Iris pigment epithelial cell (primary cell): ENCODE data around the gene SPPL2C.

Experiments used
- DNase-seq: peaks from one replicate; pipeline ENCODE4 v3.0.0-alpha.2; 2011; ENCODE audit warnings: low read depth

The SPPL2C gene

DNA sequence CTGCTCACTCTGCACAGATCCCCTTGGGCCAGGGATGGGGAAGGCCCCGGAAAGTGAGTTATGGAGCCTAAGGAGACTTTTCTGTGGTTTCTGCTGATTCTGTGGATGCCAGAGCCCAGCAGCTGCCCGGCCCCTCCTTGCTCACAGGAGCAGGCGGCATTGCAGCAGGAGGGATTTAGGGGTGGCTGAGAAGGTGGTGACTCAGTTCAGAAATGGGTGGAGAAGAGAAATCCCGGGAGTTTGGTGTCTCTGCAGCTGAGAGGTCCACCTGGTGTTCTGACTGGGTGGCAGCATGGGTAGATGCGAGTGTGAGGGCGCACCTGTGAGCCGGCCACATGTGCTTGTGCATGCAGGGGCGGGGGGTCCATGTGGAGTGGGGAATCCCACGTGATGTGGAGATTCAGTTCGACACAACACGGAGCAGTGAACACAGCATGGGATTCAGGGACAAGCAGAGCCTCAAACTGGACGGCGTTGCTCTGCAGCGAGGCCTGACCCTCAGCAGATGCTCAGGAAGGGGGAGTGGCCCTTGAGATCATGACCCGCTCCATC lies 16.0 kb upstream of the SPPL2C start:
- DNase-seq: peak; percentile 43

DNA sequence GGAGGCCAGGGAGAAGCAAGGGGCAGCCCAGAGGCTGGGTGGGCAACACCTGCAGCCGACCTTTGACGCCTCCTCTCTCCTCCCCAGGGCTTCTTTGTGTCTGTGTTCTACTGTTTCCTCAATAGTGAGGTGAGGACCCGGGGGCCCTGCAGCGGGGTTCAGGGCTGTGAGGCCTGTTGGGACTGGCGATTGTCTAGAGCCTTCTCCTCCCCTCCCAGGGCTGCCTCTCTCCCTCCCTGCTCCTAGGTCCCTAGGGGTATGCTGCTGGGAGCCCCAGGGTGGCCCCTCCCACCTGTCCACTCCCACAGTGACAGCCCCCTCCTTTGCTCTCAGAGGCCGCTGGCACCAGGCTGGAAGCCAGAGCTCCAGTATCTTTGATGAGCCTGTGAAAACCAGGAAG lies 10.8 kb upstream of the SPPL2C start:
- DNase-seq: no peak

DNA sequence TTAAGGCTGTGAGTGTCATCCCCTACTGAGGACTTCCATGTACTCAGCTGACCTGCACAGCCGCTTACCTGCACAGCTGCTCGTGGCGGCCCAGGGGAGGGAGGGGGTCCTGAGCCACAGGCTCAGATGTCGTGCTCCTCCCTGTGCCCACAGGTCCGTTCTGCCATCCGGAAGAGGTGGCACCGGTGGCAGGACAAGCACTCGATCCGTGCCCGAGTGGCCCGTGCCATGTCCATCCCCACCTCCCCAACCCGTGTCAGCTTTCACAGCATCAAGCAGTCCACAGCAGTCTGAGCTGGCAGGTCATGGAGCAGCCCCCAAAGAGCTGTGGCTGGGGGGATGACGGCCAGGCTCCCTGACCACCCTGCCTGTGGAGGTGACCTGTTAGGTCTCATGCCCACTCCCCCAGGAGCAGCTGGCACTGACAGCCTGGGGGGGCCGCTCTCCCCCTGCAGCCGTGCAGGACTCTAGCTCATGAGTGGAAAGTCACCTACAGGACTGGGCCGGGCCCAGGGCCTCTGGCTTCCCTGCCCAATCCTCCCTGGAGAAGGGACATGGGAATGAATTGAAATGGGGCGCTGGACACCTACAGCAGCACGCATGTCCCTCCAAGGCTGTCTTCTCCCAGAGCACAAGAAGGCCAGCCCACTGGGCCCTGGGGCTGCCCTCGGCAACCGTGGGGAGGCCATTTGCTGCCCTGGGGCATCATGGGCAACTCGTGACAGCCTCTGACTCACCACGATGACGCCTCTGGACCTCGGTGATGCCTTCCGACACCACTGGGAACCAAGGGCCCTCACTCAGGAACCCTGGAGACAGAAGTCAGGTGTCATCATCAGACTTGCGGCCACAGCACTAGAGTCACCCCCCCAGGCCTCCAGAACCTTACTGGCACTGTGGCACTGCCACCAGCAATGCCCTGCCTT lies 9.9 kb upstream of the SPPL2C start:
- no peak for DNase-seq

DNA sequence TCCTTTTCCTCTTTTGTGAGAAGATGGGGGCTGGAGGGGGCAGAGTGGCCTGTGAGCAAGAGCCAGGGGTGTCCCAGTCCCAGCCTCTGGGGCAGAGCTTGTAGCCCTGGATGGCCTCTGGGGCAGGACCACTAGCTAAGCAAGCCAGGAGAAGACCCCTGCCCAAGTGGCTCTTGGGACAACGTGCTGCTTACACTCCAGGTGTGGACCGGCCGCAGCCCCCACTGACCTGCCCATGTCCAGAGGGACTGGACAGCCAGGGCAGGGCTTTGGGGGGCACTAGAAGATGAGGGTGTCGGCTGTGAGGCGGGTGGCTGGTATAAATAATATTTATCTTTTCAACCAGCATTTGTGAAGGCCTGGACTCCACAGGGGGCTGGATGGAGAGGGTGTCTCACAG lies 9.2 kb upstream of the SPPL2C start:
- DNase-seq: no peak

DNA sequence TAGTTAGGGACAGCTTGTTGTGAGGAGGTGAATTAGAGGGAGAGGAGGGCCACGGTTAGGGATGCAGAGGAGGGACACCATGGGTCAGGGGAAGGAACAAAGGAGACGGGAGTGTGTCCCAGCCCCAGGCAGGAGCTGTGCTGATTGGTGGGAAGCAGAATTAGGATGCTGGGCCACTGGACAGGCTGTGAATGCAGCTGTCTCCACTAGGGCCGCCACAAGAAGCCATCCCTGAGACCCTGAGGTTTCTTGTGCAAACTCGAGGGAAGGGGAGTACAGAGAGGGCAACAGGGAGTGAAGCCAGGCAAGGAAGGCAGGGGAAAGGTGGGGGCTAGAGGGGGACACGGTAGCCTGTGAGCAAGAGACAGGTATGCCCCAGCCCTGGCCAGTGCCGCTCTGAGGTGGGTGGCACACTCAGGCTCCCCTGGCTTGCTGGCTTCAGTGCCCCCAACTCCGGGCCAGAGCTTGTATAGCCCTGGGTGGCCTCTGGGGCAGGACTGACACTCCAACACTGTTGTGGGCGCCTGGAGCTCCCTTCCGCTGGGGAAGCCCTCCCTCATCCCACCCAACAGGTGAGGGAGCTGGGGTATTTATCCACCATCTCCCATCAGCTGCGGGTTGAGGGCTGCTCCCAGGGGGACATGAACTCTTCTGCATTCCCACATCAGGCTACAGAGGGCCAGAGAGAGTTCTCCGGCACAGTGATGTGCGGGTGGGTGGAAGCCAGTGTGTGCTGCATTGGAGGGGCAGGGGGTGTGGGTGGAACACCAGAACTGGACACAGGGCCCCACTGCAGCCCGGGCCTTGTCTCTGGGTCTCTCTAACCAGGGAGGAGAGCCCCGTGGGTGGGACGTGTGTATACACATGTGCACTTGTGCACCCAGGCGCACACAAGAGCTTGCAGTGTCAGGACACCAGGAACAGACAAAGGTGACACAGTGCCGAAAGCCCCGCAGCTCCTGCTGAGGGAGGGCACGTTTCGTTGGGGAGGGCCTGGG lies 8.3 kb upstream of the SPPL2C start:
- DNase-seq: no peak

DNA sequence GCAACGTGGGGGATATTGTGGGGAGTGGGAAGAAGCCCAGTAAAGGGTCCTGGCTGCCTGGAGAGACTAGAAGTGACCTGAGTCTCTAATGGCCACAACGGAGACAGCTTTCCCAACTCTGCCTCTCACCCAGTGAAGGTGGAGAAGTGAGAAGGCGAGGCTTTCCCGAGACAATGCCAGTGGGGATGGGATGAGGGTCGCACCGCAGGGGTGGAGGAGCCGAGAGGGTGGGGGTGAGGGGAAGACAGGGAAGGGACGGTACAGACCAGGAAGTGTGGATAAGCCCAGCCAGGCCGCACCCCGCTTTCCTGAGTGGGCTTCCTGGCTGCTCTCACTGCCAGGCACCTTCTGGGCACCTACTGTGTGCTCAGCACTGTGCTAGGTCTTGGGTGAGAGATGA lies 7.5 kb upstream of the SPPL2C start:
- no peak for DNase-seq

DNA sequence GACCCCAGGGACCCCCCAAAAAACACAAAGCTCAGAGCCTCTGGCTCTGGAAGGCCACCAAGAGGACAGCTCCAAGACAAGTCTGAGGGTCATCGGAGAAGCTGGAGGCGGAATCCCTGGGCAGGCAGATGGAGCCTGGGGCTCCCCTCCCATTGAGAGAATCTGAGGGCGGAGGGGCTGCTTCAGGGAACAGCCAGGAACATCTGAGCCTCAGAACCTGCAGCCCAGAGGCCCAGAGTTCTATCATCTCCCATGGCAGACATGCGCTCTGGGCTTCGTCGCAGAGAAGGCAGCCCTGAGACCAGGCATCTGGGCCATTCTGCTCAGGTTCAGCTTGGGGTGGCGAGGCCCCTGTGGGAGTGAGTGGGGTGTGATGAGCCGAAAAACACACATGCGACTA lies 7.1 kb upstream of the SPPL2C start:
- no peak for DNase-seq

DNA sequence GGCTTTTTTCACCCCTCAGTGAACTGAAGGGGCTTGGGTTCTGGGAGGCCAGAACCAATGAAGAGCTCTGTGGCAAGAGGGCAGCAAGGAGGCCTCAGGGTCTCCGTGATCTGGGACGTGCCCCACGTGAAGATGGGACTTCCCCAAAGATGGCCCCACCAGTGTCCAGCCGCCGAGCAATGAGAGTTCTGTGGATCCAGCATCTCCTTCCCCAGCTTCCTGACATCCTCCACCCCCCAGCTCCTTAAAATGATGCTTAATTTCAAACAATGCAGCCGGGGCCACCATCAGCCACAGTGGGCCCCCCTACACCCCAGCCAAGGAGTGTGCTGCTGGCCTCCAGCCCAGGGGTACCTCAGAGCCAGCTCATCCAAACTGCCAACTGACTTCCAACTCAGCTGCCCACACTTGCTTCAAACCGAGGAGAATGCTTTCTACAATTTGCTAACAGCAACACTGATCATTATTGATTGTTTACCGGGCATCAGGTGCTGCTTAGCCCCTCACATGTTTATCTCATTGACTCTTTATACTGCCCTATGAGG lies 5.9 kb upstream of the SPPL2C start:
- no peak for DNase-seq

DNA sequence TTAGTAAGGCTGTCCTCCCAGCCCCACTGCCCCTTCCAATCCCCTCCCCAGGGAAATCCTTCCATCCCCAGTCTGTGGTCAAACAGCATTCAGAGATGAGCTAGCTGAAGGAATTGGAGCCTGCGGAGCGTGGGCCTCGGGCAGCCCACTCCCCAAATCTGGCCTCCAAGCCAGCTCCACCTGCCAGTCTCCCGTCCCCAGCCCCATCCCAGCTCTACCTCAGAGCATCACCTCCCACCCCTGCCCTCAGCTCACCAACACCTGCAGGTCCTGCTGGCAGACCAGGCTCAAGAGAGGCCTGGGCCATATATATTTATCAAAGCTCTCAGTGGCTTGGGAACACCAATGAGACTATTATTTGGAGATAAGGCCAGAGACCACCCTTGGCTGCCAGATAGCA lies 5.2 kb upstream of the SPPL2C start:
- no peak for DNase-seq

DNA sequence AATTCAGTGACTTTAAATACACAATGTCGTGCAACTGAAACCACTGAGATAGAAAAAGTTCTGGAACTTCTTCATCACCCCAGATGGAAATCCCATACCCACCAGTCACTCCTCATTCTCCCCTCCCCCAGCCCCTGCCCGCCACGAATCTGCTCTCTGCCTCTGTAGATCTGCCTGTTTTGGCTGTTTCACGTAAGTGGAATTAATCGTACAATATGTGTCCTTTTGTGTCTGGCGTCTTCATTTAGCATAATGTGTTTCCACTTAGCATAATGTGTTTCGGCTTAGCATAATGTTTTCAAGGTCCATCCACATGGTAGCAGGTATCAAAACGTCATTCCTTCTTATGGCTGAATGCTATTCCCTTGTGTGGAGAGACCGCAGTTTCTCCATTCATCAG lies 3.5 kb upstream of the SPPL2C start:
- no peak for DNase-seq

DNA sequence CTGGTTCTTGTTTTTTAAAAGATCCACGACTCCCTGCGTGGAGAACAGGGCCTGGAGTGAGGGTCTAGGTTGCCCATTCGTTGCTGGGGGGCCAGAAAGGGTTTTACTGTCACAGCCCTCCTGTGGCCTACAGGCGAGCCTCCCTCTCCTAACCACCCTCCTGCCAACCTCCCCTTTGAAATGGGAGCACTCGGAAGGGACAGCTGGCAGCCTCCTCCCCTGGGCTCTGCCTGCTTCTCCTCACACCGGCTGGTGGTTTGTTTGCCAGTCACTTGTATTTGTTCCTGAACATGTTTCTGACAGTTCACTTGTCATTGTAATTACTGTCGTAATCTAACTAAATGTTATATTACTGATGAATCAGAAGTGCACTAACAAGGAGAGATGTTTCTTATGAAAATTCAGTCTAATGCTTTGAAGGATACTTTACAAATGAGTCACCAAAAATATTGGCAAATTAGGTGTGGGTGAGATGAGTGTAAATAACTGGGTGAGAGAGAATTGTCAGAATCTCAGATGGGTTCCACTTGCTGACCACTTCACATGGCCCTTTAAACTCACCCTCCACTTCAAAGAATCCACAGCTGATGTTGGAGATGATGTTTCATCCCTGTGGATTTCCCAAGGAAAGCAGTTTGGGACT lies 2.7 kb upstream of the SPPL2C start:
- DNase-seq: peak; percentile 13

DNA sequence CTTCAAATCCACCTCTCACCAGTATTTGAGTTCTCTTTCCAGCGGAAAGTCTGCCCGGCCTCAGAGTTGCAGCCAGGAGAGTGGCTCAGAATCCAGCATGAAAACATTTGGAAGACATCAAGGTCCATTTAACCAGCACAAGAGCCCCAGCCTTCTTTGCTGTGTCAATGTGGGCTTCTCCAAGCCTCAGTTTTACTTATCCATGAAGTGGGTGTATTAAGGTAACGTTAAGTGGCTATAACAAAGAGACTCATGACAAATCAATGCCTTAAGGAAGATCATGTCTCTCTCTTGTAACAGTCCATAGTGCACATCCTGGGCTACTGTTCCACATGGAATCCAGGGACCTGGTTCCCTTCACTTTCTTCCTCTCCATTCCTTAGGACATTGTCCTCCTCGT lies 959 bp upstream of the SPPL2C start:
- DNase-seq: no peak

DNA sequence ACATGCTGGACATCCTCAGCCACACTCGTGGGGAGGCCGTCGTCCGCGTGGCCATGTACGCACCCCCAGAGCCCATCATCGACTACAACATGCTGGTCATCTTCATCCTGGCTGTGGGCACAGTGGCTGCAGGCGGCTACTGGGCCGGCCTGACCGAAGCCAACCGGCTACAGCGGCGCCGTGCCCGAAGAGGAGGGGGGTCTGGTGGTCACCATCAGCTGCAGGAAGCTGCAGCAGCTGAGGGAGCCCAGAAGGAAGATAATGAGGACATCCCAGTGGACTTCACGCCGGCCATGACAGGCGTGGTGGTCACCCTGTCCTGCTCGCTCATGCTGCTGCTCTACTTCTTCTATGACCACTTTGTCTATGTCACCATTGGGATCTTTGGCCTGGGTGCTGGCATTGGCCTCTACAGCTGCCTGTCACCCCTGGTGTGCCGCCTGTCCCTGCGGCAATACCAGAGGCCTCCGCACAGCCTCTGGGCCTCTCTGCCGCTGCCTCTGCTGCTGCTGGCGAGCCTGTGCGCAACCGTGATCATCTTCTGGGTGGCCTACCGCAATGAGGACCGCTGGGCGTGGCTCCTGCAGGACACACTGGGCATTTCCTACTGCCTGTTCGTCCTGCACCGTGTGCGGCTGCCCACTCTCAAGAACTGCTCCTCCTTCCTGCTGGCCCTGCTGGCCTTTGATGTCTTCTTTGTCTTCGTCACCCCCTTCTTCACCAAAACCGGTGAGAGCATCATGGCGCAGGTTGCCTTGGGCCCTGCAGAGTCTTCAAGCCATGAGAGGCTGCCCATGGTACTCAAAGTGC lies 900 bp downstream of the SPPL2C start:
- DNase-seq: no peak

DNA sequence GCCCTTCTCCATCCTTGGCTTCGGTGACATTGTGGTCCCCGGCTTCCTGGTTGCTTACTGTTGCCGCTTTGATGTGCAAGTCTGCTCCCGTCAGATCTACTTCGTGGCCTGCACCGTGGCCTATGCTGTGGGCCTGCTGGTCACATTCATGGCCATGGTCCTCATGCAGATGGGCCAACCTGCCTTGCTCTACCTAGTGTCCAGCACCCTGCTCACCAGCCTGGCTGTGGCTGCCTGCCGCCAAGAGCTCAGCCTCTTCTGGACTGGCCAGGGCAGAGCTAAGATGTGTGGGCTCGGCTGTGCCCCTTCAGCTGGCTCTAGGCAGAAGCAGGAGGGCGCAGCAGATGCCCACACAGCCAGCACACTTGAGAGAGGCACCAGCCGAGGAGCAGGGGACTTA lies 1.5 kb downstream of the SPPL2C start:
- no peak for DNase-seq

DNA sequence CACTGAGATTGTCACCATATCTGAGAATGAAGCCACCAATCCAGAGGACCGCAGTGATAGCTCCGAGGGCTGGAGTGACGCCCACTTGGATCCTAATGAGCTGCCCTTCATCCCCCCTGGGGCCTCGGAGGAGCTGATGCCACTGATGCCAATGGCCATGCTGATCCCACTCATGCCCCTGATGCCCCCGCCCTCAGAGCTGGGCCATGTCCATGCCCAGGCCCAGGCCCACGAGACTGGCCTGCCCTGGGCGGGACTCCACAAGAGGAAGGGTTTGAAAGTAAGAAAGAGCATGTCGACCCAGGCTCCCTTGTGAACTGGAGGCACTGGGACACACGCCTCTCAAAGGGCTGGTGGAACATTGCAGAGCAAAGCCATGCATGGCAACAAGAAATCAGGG lies 2.0 kb downstream of the SPPL2C start:
- no peak for DNase-seq

DNA sequence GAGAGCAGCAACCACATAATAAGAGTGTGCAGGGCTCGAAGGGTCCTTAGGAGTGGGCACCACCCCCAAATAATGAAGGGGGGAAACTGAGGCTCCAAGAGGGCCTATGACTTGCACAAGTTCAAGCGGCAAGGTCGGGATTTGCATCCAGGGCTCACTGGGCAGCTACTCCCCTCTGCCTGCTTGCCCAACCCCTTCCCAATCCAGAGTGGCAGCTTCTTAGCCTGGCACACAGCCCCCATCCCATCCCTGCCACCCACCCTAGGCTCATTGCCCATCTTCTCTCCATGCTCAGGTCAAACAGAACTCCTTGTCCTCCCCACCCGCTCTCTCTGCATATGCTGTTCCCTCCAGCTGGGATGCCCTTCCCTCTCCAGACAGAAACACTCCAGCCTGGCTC lies 2.4 kb downstream of the SPPL2C start:
- DNase-seq: no peak

DNA sequence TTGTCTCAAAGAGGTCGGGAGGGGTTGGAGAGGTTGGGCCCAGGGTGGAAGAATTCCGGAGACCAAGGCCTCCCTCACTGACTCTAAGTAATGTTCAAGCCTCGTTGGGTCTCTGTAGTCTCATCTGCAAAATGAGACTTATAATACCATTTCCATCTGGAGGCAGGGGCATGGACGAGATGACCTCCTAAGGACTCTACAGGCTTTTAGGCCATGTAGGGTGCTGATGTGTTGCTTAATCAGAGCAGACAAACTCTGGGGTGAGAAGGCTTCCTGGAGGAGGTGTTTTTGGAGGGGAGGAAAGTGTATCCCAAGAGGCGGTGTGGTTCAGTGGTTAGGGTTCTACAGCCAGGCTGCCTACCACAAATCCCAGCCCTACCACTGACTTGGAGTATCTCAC lies 3.1 kb downstream of the SPPL2C start:
- no peak for DNase-seq

DNA sequence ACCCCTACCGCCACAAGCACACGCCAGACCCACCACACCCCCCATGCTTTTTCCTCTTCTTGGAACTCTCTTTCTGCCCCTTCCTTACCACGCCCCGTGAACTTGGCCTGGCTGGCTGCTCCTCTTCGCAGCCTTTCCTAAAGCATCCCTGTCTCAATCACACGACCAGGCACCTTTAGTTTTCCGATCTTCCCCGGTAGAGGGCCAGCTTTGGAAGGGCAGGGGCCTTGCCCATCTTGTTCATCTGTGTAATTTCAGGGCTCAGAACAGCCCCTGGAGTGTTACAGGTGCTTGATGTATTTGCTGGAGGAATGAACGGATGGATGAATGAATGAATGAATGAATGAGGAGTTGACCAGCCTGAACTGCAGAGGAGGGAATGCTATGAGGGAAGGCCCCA lies 3.7 kb downstream of the SPPL2C start:
- no peak for DNase-seq

DNA sequence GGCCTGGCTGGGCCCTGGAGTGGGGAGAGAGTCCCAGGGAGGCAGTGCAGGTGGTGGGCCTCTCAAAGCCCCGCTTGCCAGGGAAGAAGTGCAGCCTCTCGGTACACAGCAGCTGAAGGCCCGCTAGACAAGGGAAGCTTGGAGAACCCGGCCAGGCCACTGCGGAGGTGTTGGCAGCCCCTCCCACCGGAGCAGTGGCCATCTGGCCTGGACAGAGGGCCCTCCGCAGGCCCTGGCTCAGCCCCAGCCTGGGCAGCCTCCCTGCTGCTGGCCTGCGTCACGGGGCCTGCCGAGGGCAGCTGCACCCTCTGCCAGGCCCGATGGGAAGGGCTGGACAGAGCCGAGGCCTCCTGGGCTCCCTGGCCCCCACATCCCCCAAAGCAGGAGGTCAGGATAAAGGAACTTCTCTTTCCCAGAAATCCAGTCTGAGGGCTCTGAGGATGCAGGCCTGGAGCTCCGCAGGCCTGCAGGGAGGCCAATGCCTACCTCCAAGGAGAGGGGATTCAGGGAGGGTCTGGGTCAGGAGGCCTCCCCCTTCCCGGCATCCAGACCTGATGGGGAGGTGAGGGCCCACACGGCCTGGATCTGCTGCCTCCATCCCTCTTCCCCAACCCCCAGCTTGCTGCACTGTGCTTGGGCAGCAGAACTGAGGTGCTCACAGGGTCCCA lies 4.3 kb downstream of the SPPL2C start:
- no peak for DNase-seq

DNA sequence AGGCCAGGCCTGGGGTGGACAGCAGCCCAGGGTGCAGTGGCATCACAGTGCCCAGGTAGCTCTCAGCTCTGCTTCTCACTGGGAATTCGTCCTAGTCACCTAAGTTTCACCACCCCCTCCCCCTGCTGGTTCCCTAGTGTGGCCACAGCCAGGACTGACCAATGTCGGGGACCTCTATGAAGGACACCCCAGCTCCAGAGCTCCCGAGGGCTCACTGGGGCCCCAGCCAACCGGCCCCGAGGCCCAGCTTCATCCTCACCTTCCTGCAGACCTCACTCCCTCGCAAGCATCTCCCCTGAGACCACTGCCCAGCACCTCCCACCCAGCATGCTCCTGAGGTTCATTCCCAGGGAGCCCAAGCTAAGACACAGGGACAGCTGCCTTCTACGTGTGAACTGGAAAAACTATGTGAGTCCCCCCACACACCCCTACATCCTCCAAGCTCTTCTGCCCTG lies 4.9 kb downstream of the SPPL2C start:
- DNase-seq: no peak
